GM19452 (cell line): ENCODE results near the gene SPSB1.
"Not testable (repeated sequence)": the region's sequence is repeated elsewhere in the genome, so short reads cannot be mapped to it uniquely, and the experiment has no call there.

Experiments
- ATAC-seq: cut with Tn5 transposase; IDR thresholded peaks from one replicate; pipeline ENCODE4 v1.9.1; 2021; ENCODE audit not compliant: unreplicated experiment

The SPSB1 gene

GRCh38 chr1:9299571-9300541 lies 7.2 kb downstream of the SPSB1 start:
- not testable (repeated sequence) for ATAC-seq

- no peak for ATAC-seq
Measured at GRCh38 chr1:9300573-9300972, 7.9 kb downstream of the SPSB1 start.

GRCh38 chr1:9302745-9303524 lies 10.2 kb downstream of the SPSB1 start:
- ATAC-seq: no peak

GRCh38 chr1:9303916-9304315 lies 11.2 kb downstream of the SPSB1 start:
- ATAC-seq: no peak

GRCh38 chr1:9305216-9305615 lies 12.5 kb downstream of the SPSB1 start:
- no peak for ATAC-seq

- ATAC-seq: no peak
Measured at GRCh38 chr1:9306006-9306405, 13.3 kb downstream of the SPSB1 start.

- ATAC-seq: no peak
Measured at GRCh38 chr1:9307303-9307702, 14.6 kb downstream of the SPSB1 start.

- ATAC-seq: no peak
Measured at GRCh38 chr1:9308236-9308785, 15.6 kb downstream of the SPSB1 start.

GRCh38 chr1:9309080-9309479 lies 16.4 kb downstream of the SPSB1 start:
- ATAC-seq: no peak

- ATAC-seq: no peak
Measured at GRCh38 chr1:9309991-9310390, 17.3 kb downstream of the SPSB1 start.

GRCh38 chr1:9311029-9311428 lies 18.3 kb downstream of the SPSB1 start:
- ATAC-seq: no peak

GRCh38 chr1:9311479-9311878 lies 18.8 kb downstream of the SPSB1 start:
- no peak for ATAC-seq

GRCh38 chr1:9312168-9312720 lies 19.6 kb downstream of the SPSB1 start:
- ATAC-seq: no peak

GRCh38 chr1:9313576-9313975 lies 20.9 kb downstream of the SPSB1 start:
- no peak for ATAC-seq

GRCh38 chr1:9314111-9314510 lies 21.4 kb downstream of the SPSB1 start:
- ATAC-seq: no peak

- ATAC-seq: no peak
Measured at GRCh38 chr1:9314711-9315379, 22.2 kb downstream of the SPSB1 start.

GRCh38 chr1:9315411-9316079 lies 22.9 kb downstream of the SPSB1 start:
- no peak for ATAC-seq

GRCh38 chr1:9316080-9316444 lies 23.4 kb downstream of the SPSB1 start:
- ATAC-seq: no peak

GRCh38 chr1:9316512-9316911 lies 23.8 kb downstream of the SPSB1 start:
- ATAC-seq: no peak

- ATAC-seq: no peak
Measured at GRCh38 chr1:9317072-9317471, 24.4 kb downstream of the SPSB1 start.
